NCI-H1436 (cell line): ENCODE measurements around the gene PAK1.
A peak's percentile ranks its signal among the peaks of the same experiment; 100 is the strongest.

Experiments used
- DNase-seq: peaks from one replicate; lab custom pipeline; 2025; lab: John Stamatoyannopoulos, UW

Gene PAK1

DNA sequence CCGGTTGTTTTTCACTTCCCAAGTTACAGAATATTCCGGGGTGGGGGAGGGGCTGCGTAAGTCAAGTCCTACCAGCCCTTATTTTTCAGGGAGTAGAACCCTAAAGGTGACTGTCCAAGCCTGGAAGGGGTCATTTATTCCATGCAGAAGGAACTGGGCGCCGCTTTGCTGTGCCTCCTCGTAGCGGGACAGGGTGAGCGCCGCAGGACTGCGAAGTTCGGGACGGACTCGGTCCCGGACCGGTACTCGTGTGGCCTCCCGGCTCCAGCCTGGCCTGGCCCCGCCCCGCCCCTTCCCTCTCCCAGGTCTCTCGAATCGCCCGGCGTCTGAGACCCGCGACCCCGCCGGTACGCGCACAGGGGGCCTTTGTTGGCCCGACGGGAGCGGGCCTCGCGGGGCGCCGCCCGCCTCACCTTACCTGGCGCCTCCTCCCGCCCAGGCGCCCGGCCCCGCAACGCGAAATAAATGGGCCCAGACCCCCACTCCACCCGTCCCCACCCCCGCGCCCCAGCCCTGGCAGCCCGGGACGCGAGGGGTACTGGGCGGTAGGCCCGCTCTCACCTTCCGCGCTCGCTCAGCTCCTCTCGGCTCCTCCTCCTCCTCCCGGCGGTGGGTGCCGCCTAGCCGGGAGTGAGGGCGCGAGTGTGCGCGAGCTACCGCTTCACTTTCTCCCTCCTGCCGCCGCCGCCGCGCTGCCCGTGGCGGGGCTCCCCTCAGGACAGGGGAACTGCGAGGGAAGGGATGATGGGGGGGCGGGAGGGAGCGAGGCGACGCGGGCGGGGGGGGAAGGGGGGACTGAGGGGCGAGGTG is 698 bp downstream of the PAK1 start:
- peak; percentile 41 for DNase-seq

DNA sequence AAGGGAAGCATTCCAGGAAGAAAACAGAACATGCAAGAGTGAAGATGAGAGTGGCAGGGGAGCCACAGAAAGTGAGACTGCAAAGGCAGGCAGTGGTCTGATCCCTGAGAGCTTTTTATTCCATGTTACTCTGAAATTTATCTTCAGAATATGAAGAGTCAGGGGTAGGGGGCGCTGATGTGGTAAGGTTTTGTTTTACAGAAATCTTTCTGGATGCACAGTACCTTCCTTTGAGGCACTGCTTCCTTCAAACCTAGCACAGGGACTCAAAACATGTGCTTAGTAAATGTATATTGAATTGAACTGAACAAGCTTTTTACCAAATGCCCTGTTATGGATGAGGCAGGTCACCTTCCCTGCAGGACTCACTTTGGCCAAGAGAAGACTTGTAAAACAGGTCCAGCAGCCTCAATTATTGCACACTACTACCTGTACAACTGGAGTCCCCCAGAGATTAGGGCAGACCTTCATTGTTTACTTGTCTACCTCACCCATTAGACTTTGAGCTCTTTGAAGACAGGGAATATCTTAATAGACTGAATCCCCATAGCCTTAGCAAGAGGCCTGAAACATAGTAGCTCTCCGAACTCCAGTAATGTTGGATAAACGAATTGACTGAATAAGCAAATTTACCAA is 2.2 kb downstream of the PAK1 start:
- DNase-seq = peak; percentile 35

DNA sequence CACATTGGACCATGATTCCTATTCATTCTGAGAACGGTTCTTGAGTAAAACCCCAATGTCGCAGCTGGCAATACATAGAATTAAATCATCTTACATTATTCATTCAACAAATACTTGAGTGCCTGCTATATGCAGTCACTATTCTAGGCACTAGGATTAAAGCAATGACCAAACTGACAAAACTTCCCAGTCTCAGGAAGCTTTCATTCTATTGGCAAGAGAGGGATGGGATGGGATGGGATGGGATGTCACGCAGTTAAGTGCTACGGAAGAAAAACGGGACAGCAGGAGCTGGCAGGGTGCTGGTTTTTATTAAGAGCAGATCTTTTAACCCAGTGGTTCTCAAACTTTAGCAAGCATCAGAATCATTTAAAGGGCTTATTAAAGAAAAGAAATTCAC is 2.9 kb downstream of the PAK1 start:
- no peak for DNase-seq

DNA sequence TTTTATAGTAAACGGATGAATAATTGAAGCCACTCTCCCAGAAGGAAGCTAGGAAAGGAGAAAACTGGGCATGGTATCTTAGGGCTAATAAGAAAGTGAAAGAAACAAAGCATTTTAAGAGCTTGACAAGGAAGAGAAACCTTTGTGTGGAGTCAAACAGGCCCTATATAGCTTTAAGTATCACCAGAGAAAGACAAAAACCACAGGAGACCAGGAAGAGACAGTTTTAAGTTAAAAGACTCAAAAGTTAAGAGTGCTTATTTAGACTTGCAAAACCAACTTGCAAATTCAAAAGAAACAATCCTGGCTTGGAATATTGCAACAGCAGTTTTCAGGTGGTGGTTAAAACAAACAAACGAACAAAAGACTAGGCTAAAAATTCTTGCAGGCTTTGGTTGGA is 3.4 kb downstream of the PAK1 start:
- DNase-seq = no peak

DNA sequence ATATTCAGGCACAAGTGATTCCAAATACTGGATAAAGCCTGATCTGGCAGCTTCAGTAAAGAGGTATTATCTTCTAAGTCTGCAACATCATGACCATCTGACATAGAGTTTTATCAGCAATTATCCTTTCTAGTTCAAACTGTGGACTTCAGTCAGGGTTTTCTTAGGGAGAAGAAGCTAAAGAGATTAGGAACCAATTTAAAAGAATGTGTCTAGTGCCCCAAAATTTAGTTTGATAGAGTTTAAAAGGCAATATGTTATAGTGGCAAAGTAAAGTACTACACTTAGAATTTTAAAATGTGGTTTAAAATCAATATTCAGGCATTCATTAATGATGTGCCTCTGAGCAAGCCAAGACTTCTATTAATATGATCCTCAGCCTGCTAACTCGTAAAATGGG is 5.4 kb downstream of the PAK1 start:
- DNase-seq = no peak

DNA sequence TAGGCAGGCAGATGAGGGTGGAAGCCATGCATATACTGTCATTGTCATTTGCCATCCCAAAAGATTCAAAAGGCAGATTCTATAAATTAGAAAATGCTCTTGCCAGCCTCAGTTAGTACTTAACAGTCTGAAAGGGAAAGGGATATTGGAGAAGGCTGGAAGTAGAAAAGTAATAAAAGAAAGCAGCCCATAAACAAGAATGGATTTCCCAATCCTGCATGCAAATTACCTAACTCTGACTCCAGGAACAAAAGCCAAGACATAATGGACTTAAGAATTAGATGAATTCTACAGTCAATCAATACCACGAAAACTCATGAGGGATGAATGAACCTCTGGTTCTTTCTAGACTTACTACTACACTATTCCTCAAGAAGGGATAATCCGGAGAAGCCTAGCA is 5.9 kb downstream of the PAK1 start:
- no peak for DNase-seq

DNA sequence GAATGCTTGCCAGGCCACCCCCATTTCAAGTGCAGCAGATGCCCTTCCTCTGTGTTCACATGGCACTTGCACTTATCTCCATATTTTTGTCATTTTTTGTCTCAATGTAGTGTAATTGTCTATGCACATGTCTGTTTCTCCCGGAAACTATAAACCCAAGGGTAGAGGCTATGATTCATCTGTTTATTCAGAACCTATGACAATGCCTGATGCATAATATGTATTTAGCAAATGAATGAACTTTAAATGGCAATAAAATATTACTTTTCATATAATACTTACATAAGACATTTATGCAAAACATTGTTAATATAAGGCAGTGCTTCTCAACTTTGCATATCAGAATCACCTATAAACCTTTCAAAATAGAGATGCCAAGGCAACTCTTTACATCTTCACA is 6.7 kb downstream of the PAK1 start:
- no peak for DNase-seq

DNA sequence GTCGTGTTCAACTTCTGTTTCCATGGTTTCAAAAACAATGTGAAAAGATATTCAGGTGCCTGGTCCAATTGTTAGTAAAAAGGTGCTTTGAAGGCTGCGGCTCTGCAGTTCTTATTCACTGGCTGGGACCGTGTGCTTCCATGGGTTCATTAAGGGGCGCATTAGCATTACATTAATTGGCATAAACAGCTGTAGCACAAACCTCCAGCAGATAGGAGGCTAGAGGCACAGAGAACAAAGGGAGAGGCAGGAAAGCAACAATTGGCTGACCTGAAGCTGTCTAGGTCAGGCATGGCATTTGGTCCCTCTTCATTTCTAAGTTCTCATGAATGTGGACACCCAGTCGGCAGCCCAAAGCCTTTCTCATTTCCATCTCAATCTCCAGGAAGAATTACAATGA is 16.6 kb downstream of the PAK1 start:
- DNase-seq = no peak

DNA sequence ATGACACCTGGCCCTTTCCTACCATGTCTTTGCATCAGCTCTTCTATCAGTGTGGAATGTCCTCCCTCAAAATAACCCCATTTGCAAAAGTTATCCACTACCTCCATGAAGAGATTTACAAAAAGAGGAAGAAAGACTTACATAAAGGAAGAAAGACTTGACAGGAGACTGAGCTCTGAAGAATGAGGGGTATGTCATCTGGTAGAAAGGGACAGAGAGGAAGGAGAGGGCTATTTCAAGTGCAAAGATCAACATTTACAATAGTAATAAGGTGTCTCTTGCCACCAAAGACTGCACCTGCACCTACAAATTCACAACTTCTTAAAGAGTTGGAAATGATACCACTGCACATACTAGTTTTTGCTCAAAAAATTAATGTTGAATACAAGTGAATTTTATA is 18.2 kb downstream of the PAK1 start:
- no peak for DNase-seq

DNA sequence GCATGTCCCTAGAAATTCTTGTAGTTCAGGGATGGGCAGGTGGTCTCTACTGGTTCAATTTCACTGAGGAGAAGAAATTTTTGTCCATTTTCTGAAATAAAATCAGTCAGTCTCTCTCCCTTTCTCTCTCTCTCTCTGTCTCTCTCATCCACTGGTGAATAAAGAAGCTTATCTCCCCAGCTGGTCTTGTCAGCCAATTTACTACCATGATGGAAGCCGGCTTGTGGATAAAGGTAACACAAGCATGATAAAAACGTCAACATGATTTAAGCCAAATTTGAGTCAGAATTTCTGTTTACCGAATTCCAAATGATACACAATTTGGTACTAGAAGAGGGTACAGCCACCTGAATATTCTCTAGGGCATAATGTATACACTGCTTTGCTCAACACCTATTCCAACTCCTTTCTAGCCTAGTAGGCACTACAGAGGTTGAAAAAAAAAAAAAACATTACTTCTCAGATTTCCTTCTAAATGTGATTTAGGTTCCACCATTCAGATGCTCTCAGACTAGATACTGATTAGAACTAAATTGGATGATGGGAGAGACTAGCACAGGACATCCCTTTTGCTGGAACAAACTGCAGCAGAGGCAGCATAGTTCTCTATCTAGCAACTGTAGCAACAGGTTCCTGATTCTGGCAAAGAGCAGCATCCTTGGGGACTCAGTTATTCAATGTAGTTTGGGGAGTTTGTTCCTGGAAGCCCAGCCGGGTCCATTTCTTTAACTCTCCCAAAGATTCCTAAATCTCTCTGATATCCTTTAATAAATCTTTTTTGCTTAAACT is 18.8 kb downstream of the PAK1 start:
- no peak for DNase-seq

DNA sequence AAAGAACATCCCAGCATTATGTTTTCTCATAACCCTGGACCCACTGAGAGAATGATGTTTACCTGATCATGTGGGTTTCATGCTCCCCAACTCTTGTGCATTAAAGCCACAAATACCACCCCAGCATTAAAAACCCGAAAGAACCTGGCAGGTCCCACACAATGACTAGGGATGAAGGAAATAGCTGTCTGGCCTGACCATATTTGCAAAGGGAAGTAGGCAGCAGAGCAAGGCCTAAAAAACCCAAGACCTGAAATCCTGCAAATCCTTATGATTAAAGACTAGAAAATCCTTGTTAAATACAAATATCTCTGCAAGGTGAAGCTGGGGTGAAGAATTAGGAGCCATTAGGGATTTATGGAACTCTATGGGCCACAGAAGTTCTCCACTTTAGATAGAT is 23.7 kb downstream of the PAK1 start:
- no peak for DNase-seq

DNA sequence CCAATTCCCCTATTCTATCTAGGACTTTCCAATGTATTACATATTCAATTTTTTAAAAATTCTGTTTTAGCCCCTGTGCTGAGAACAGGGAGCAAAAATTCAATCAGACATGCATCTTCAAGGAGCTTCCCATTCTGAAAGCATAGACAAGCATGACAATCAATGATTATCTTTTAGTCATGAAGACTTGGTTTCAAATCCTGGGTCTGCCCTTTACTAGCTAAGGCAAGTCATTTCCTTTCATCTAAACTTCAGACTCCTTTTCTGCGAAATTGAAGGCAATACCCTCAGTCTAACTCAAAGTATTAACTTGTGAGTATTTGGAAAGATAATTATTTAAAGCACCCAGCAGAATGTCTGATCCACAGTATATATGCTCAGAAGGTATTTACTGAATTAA is 24.1 kb downstream of the PAK1 start:
- DNase-seq = no peak

DNA sequence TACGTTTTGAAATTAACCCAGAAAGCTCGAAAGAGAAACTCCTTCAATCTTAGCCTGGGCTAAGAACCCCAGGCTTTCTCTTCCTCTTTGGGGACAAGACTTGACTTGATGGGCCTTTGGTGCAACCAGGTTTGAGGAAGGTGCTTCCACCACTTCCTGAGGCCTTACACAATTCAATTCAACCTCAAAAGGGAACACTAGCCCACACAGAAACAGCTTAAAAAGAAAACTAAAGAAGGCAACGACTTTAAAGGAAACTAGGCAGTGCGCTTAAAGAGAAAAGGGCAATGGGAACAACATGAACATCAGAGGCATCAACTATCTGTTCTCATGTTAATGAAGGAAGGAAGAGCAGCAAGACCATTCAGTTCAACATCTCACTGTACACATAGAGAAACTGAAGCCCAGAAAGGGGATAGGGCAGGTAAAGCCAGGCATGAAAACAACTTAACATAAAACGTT is 24.8 kb downstream of the PAK1 start:
- DNase-seq = no peak

DNA sequence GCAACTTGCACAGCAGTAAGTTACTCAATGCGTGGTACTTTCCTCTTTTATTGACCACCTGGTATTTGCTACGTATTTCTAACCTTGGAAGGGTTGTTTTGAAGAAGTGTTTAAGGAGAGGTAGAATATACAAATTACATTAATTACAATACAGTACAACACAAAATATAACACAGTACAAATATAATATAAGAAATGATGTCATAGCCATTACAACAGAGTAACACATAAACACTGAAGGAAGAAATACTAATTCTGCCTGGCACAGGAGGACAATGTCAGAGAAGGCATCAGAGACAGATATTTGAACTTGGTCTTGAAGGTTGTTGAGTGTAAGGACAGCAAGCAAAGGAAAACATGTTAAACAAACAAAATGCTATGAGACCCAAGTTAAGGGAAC is 25.6 kb downstream of the PAK1 start:
- no peak for DNase-seq

DNA sequence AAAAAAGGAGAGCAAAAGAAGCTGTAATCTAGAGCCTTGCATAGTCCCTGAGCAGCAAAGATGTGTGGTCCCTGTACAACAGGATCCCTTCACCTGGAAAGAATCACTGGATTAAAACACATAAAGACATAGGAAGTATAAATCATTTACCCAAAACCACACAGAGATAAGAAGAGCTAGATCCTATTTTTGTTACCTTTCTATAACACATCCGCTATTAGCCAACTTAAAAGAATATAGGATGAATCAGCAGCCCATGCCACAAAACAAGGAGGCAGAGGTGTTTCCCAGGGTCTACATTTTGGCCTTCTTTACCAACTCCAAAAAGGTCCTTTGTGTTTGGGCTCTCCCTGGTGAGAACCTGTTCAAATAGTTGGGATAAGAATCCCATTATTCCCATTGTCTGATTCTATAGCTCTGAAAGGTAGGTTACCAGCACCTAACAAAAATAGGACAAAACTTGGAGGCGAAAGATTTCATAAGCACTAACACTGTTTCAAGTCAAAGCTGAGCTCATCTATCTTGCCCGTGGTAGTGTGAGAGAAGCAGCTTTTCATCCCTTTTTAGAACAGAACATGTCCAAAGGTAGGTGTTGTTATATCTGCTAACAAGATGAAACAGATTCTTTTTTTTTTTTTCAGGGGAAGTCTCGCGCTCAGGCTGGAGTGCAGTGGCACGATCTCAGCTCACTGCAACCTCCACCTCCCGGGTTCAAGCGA is 26.8 kb downstream of the PAK1 start:
- no peak for DNase-seq

DNA sequence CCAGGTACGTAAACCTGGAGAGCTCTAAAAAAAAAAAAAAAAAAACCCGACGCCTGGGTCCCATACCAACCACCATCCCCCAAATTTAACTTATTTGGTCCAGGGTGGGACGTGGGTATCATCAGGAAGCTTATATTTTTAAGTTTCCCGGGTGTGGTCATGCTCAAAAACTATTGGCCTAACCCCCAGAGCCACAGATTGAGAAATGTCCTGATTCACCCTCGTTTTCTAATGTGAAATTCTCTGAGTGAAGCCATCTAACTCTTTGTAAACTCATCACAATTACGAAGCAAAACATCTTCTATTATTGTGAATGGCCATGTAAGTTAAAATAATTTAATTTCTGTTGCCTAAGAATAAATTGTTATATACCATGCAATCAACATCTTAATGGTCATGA is 29.6 kb downstream of the PAK1 start:
- no peak for DNase-seq

DNA sequence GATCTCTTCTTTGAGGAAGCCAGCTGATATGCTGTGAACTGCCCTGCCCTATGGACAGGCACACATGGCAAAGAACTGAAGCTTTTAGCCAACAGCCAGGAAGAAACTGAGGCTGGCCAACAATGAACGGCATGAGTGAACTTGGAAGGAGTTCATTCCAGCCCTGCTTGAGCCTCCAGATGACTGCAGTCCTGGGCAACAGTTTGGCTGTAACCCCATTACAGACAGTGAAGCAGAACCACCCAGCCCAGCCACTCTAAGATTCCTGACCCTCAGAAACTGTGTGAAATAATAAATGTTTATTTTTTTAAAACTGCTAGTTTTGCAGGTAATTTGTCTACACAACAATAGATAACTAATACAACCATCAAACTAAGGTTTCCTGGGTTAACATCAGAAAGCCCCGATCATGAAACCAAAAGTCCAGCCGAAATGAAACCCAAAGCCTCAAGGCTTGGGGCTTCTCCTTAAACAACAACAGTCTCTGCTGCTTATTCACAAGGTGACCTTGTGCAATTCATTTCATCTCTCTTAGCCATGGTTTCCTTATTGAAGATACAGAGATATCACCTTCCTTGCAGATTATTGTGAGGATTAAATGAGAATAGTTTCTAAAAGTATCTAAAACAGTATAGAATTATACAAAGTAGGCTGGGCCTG is 31.4 kb downstream of the PAK1 start:
- DNase-seq = no peak

DNA sequence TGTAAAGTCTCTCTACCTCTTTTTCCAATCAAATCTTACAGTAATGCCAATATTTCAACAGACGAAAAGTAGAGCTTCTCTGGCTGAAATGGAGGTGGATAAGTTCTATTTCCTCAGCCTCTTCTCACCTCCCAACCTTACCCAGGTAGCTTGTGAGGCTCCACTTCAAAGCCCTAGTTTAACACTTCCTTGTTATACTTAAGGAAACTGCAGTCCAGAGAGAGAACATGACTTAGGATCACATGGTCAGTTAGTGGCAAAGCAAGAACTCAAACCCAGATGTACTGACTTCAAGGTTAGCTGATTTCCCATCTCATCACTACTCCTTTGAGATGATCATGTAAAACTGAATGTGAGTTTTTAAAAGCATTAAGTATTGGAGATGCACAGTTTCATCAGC is 32.5 kb downstream of the PAK1 start:
- no peak for DNase-seq

DNA sequence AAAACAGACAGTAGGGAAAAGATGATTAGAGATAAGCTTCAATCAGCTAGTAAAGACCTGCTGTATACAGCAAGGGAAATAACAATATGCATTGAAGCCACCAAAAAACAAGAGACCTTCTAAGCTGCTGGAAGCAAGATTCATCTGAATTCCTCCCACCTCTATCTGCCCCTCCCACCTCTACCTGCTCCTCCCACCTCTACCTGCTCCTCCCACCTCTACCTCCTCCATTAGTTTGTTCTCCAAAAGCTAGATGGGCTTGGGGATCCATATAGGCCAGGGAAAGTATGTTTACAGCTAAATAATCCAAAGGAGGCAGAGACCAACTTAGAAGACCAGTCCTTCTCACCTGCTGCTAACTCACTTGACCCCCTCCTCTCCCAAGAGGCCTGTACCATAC is 33.2 kb downstream of the PAK1 start:
- DNase-seq = no peak

DNA sequence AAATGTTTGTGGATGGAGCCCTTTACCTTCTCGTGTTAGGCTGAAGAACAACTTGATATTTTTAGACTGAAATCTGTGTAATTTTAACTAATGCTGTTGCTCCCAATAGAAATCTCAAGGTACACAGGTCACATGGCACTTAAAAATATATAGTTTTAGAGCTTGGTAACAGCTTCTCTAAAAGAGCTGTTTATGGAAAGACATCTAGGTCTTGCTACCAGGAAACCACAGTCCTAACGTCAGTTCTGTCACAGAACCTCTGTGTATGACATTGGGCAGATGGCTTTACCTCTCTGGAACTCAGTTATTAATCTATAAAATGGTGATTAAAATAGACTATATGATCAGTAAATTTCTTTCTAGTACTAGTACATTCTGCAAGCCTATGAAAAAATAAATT is 35.4 kb downstream of the PAK1 start:
- DNase-seq = no peak

DNA sequence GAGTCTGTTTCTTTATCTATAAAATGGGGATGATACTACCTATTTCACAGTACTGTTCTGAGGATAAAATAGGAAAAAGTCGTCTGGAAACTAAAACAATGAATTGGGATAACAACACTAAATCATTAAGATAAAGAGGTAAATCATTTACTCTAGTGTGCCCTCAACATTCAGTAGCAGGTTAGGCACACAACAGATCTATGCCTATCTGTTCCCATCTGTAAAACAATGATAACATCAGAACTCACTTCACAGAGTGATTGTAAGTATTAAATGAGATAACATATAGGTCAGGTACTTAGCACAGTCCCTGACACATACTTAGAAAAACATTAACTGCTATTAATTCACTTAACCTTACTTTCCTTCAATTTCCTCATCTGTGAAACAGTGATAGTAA is 36.9 kb downstream of the PAK1 start:
- no peak for DNase-seq

DNA sequence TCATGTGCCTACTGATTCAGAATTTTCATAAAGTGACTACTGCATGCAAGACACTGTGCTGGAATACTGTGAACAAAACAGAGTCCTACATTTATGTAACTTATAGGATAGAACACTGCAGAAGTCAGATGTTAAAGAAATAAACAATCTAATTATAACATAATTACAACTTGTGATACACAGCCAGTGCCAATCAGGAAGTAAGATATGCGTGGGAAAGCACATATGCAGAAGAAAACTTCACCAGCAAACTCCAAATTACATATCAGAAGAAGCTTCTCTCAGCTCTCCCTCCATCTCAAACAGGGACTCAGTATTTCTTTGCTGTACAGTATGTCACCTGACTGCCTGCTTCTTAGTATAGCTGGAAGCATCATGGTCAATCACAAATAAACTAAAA is 37.4 kb downstream of the PAK1 start:
- no peak for DNase-seq
